ENCODE data around the gene SDHB.

The SDHB gene

DNA sequence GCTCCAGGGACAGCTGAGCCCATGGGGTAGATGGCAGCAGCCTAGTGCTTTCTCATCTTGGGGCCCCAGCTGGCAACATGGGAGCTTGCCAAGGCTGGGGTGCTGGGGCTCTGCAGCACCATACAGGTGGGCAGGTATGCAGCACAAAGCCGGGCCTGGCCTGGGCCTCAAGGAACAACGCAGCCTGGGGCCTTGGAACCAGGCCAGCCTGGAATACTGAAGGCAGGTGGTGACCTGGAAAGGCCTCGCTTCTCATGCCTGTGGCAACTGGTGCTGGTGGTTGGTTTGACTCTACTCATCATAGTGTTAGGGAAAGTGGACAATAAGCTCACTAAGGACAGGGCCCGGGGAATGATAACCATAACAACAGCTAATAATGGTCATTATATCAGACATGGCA is 27.0 kb upstream of the SDHB start:
- H3K9ac ChIP-seq (ENCODE audit: low read length), result no peak overlapping the region
- H3K9me2 ChIP-seq (replicated peaks; ENCODE audit: insufficient read depth, low read length), result no peaks in the 10 kb centered on the region
- no peaks in the 10 kb centered on the region for H3K9me3 ChIP-seq (ENCODE audit: insufficient read depth, low read length)
- no peaks in the 10 kb centered on the region for H4K20me1 ChIP-seq (ENCODE audit: low read depth, low read length)
- no peak overlapping the region for H3K27ac ChIP-seq (ENCODE audit: low read depth, low read length)
- no peak overlapping the region for H3K4me2 ChIP-seq (ENCODE audit: low read depth, low read length, poor library complexity, severe bottlenecking)
- H3K79me2 ChIP-seq (ENCODE audit: insufficient read depth, low read length), result no peaks in the 10 kb centered on the region
- no peak overlapping the region for H3K4me3 ChIP-seq (ENCODE audit: insufficient read depth, low read length, poor library complexity, severe bottlenecking)
- TF ChIP-seq, protein P1, sequence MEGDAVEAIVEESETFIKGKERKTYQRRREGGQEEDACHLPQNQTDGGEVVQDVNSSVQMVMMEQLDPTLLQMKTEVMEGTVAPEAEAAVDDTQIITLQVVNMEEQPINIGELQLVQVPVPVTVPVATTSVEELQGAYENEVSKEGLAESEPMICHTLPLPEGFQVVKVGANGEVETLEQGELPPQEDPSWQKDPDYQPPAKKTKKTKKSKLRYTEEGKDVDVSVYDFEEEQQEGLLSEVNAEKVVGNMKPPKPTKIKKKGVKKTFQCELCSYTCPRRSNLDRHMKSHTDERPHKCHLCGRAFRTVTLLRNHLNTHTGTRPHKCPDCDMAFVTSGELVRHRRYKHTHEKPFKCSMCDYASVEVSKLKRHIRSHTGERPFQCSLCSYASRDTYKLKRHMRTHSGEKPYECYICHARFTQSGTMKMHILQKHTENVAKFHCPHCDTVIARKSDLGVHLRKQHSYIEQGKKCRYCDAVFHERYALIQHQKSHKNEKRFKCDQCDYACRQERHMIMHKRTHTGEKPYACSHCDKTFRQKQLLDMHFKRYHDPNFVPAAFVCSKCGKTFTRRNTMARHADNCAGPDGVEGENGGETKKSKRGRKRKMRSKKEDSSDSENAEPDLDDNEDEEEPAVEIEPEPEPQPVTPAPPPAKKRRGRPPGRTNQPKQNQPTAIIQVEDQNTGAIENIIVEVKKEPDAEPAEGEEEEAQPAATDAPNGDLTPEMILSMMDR (IDR thresholded peaks at IDR 0.05; ENCODE audit: insufficient read depth, low read length, poor library complexity, severe bottlenecking), result no peak
- no peak for TF ChIP-seq EZH2phosphoT487 (conservative IDR thresholded peaks at IDR 0.05; ENCODE audit: low read length)
- no peaks in the 10 kb centered on the region for H3K36me3 ChIP-seq (ENCODE audit: low read length)
- H3K27me3 ChIP-seq (ENCODE audit: low read length), result no peaks in the 10 kb centered on the region
- H3F3A ChIP-seq (ENCODE audit: insufficient read depth), result no peaks in the 10 kb centered on the region
- H2AFZ ChIP-seq (ENCODE audit: low read depth, low read length, severe bottlenecking), result no peak overlapping the region

DNA sequence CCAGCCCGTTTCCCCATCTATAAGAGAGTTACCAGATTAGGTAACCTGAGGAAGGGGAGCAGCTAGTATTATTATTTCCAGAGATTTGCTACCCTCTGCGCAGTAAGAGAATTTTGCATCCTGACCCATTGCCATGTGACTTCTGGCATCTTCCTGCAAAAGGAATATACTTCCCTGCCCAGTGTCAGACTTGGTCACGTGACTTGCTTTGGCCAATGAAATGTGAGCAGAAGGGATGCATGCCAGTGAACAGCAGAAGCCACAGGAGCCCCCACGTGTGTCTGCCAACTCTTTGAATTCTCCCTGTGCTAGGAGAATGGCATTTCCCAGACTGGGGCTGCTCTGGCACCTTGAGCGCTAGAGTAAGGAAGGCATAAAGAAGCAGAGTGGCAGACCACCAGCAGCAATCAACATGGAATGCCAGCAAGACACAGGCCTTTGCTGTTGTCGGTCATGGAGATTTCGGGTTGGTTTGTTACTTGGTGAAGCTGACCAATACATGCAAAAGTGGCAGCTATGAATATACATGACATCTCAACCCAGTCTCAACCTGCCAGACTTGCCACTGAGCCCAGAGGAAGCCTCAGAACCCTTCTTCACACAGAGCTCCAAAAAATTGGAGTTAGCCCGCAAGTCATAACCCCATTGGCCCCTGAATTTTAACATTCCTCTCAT is 26.4 kb upstream of the SDHB start:
- Histone ChIP-seq H3K9me3 (ENCODE audit: insufficient read depth, low read length) (no peaks in the 10 kb centered on the region), H3K27me3 (ENCODE audit: low read length) (no peaks in the 10 kb centered on the region), H3K9me2 (replicated peaks; ENCODE audit: insufficient read depth, low read length) (no peaks in the 10 kb centered on the region), H3K4me2 (ENCODE audit: low read depth, low read length, poor library complexity, severe bottlenecking) (no peak overlapping the region), H3K36me3 (ENCODE audit: low read length) (no peaks in the 10 kb centered on the region), H4K20me1 (ENCODE audit: low read depth, low read length) (no peaks in the 10 kb centered on the region), H3K9ac (ENCODE audit: low read length) (no peak overlapping the region), H3F3A (ENCODE audit: insufficient read depth) (no peaks in the 10 kb centered on the region), H3K4me3 (ENCODE audit: insufficient read depth, low read length, poor library complexity, severe bottlenecking) (no peak overlapping the region), H3K79me2 (ENCODE audit: insufficient read depth, low read length) (no peaks in the 10 kb centered on the region), H3K27ac (ENCODE audit: low read depth, low read length) (no peak overlapping the region), H2AFZ (ENCODE audit: low read depth, low read length, severe bottlenecking) (no peak overlapping the region)
- TF ChIP-seq, protein P1 (IDR thresholded peaks at IDR 0.05; ENCODE audit: insufficient read depth, low read length, poor library complexity, severe bottlenecking), result no peak
- no peak for TF ChIP-seq EZH2phosphoT487 (conservative IDR thresholded peaks at IDR 0.05; ENCODE audit: low read length)

DNA sequence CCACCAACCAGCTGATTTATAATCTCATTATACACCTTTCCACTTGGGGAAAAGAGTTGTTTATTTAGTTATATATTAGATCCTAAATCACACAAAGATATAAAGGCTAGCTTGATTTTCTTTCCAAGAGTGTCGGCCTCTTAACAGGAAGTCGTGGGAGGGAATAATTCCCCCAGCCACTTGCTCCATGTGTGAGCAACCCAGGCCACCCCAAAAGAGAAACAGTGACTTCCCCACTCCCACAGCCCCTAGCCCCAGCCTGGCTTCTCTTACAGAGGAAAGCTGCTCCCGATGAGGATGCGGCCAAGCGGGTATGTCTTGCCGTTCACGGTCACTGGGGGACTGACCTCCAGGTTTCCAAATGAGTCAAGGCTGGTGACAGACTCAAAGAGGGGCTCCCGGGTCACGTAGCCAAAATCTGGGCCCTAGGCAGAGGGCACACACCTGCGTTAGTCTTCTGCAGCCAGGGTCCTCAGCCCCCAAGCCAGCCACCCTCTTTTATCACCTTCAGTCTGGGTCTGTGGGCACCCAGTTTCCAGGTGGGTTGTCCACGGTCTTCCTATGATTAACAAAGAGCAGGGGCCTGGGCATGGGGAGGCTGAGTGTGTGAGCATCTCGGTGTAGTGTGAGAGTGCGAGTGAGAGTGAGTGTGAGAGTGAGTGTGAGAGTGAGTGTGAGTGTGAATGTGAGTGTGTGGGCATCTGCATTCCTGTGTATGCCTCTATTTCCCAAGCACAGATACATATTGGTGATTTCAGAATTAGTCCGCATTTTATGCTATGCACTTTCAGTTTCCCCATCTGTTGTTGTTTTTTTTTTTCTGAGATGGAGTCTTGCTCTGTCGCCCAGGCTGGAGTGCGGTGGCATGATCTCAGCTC is 25.4 kb upstream of the SDHB start:
- Histone ChIP-seq H3K27ac (ENCODE audit: low read depth, low read length) (no peak overlapping the region), H4K20me1 (ENCODE audit: low read depth, low read length) (no peaks in the 10 kb centered on the region), H3K79me2 (ENCODE audit: insufficient read depth, low read length) (no peaks in the 10 kb centered on the region), H2AFZ (ENCODE audit: low read depth, low read length, severe bottlenecking) (no peak overlapping the region), H3K9me3 (ENCODE audit: insufficient read depth, low read length) (no peaks in the 10 kb centered on the region), H3K4me3 (ENCODE audit: insufficient read depth, low read length, poor library complexity, severe bottlenecking) (no peak overlapping the region), H3K9ac (ENCODE audit: low read length) (no peak overlapping the region), H3K27me3 (ENCODE audit: low read length) (no peaks in the 10 kb centered on the region), H3F3A (ENCODE audit: insufficient read depth) (no peaks in the 10 kb centered on the region), H3K4me2 (ENCODE audit: low read depth, low read length, poor library complexity, severe bottlenecking) (no peak overlapping the region), H3K9me2 (replicated peaks; ENCODE audit: insufficient read depth, low read length) (no peaks in the 10 kb centered on the region), H3K36me3 (ENCODE audit: low read length) (no peaks in the 10 kb centered on the region)
- TF ChIP-seq, protein P1 (IDR thresholded peaks at IDR 0.05; ENCODE audit: insufficient read depth, low read length, poor library complexity, severe bottlenecking), result no peak
- TF ChIP-seq EZH2phosphoT487 (conservative IDR thresholded peaks at IDR 0.05; ENCODE audit: low read length), result no peak
